Gastroesophageal sphincter (tissue), 4 donors: ENCODE results near the gene KCNAB1. TPM values are rescaled to one million over a fixed set of nuclear protein-coding genes. Genes with fewer than 3 reads are reported as not detected.
"Not testable (repeated sequence)": the region's sequence is repeated elsewhere in the genome, so short reads cannot be mapped to it uniquely, and the experiment has no call there.

Source experiments
- ATAC-seq: fragments of 150-250 bp; one replicate; pipeline ENCODE4 v1.9.1; 2016; ENCODE audit warnings: mild to moderate bottlenecking, moderate library complexity
- H3K27ac ChIP-seq, 4 donors: fragments of 200-600 bp; sonication (generic) in 3 of 4; 1 replicate in 3 of 4; 2 replicates in 1 of 4; pipeline ENCODE4 v1.5.1; 2016 to 2019
- H3K27me3 ChIP-seq: fragments of 200-600 bp; sonication (generic); one replicate; pipeline ENCODE4 v1.5.1; 2019
- H3K36me3 ChIP-seq, 2 donors: fragments of 200-600 bp; sonication (generic); one replicate each; pipeline ENCODE4 v1.5.1; 2019; ENCODE audit warnings: control low read depth in 1 of 2
- H3K4me1 ChIP-seq, 3 donors: fragments of 200-600 bp; sonication (generic); 1 replicate in 2 of 3; 2 replicates in 1 of 3; pipeline ENCODE4 v1.5.1; 2016 to 2019; ENCODE audit warnings: control low read depth in 2 of 3
- H3K4me3 ChIP-seq, 2 donors: fragments of 200-600 bp; sonication (generic); one replicate each; pipeline ENCODE4 v1.5.1; 2019; ENCODE audit warnings: mild to moderate bottlenecking in 1 of 2, moderate library complexity in 1 of 2
- H3K9me3 ChIP-seq, 3 donors: fragments of 200-600 bp; sonication (generic); one replicate each; pipeline ENCODE4 v1.5.1; 2017 to 2019; ENCODE audit warnings: control low read depth in 2 of 3
- CTCF ChIP-seq, 4 experiments: fragments of 200-600 bp in 2 of 4; fragments of 450-650 bp in 2 of 4; sonication (generic) in 1 of 4; IDR thresholded peaks; one replicate each; pipeline ENCODE4 v1.5.1; 2017 to 2019; ENCODE audit warnings: antibody characterized with exemption in 4 of 4, mild to moderate bottlenecking in 2 of 4, moderate library complexity in 2 of 4
- EP300 ChIP-seq: sonication (generic); formaldehyde crosslinking; IDR thresholded peaks from one replicate; pipeline ENCODE4 v1.6.1; 2017; ENCODE audit warnings: antibody characterized with exemption, mild to moderate bottlenecking
- POLR2A ChIP-seq, 2 donors: fragments of 450-650 bp; IDR thresholded peaks; one replicate each; pipeline ENCODE4 v1.6.1; 2017; ENCODE audit warnings: antibody characterized with exemption in 2 of 2, mild to moderate bottlenecking in 2 of 2, moderate library complexity in 1 of 2
- POLR2AphosphoS5 ChIP-seq: sonication (generic); formaldehyde crosslinking; IDR thresholded peaks from one replicate; pipeline ENCODE4 v1.6.1; 2017; ENCODE audit warnings: antibody characterized with exemption
- WGBS, 2 donors: methylation state at CpG; one replicate each; pipeline ENCODE4 v1.1.5; 2018; ENCODE audit warnings: low coverage in 1 of 2; 5-methylcytosine and 5-hydroxymethylcytosine counted together
- total RNA-seq, 4 donors: library from RNA; depleted of rRNA; stranded (reverse); fragments of >200 nt; gene quantifications; one replicate each; pipeline ENCODE4 v1.1.0, GENCODE V29; 2016

The KCNAB1 gene
- total RNA-seq, 4 donors from 2014 or later, result 0.31 to 6.3 (median 1.9) TPM

- no peaks in the 10 kb centered on the region for H3K9me3 ChIP-seq
- no peaks in the 10 kb centered on the region for H3K36me3 ChIP-seq
- TF ChIP-seq CTCF (IDR thresholded peaks at IDR 0.05) (no peak), POLR2A (IDR thresholded peaks at IDR 0.05) (no peak), POLR2AphosphoS5 (no peak), EP300 (no peak)
- no peak for ATAC-seq
- 60% methylated on average over 1 of the region's 1 CpG; no CpG with 5 or more reads in 1 of the 2 donors for WGBS, 2 donors
- no peaks in the 10 kb centered on the region for H3K27me3 ChIP-seq
- no peak overlapping the region for H3K4me3 ChIP-seq
- H3K27ac ChIP-seq, result no peak overlapping the region
- H3K4me1 ChIP-seq, result no peaks in the 10 kb centered on the region
Observed at GRCh38 chr3:156132313-156132712, 11.9 kb downstream of the KCNAB1 start.

GRCh38 chr3:156133076-156133475, 12.7 kb downstream of the KCNAB1 start:
- WGBS, 2 donors, result 17 to 48% methylated on average over 1 of the region's 1 CpG
- no peaks in the 10 kb centered on the region for H3K36me3 ChIP-seq
- no peak for TF ChIP-seq CTCF (IDR thresholded peaks at IDR 0.05)
- TF ChIP-seq EP300, result no peak
- TF ChIP-seq POLR2A (IDR thresholded peaks at IDR 0.05), result no peak
- no peak for TF ChIP-seq POLR2AphosphoS5
- H3K27me3 ChIP-seq, result no peaks in the 10 kb centered on the region
- no peak overlapping the region for H3K27ac ChIP-seq
- no peak overlapping the region for H3K4me3 ChIP-seq
- H3K9me3 ChIP-seq, result no peaks in the 10 kb centered on the region
- H3K4me1 ChIP-seq, result no peaks in the 10 kb centered on the region
- ATAC-seq, result no peak

- Histone ChIP-seq H3K4me3 (no peak overlapping the region), H3K9me3 (no peaks in the 10 kb centered on the region), H3K36me3 (no peaks in the 10 kb centered on the region), H3K27me3 (no peaks in the 10 kb centered on the region), H3K4me1 (no peaks in the 10 kb centered on the region), H3K27ac (no peak overlapping the region)
- ATAC-seq, result no peak
- 67 to 74% methylated on average over 2 of the region's 2 CpGs for WGBS, 2 donors
- TF ChIP-seq CTCF (IDR thresholded peaks at IDR 0.05) (peak in 1 of 4 experiments; percentile 10), POLR2AphosphoS5 (no peak), EP300 (no peak), POLR2A (IDR thresholded peaks at IDR 0.05) (no peak)
Observed at GRCh38 chr3:156135921-156136638, 15.7 kb downstream of the KCNAB1 start.

- 82 to 92% methylated on average over 2 to 8 of the region's 8 CpGs for whole genome bisulfite sequencing, 2 donors
- H3K36me3 ChIP-seq, ATAC-seq, H3K4me3 ChIP-seq, H3K9me3 ChIP-seq, H3K4me1 ChIP-seq, H3K27ac ChIP-seq, H3K27me3 ChIP-seq: not testable (repeated sequence)
Observed at GRCh38 chr3:156137397-156137796, 17.0 kb downstream of the KCNAB1 start.

- Histone ChIP-seq H3K27ac (no peak overlapping the region), H3K27me3 (no peaks in the 10 kb centered on the region), H3K4me1 (no peaks in the 10 kb centered on the region), H3K9me3 (no peaks in the 10 kb centered on the region), H3K4me3 (no peak overlapping the region), H3K36me3 (no peaks in the 10 kb centered on the region)
- TF ChIP-seq POLR2AphosphoS5, result no peak
- 71 to 97% methylated on average over 2 to 3 of the region's 3 CpGs for WGBS, 2 donors
- no peak for ATAC-seq
Observed at GRCh38 chr3:156140001-156140595, 19.7 kb downstream of the KCNAB1 start.

- ATAC-seq, result no peak
- no peaks in the 10 kb centered on the region for H3K9me3 ChIP-seq
- no peak overlapping the region for H3K27ac ChIP-seq
- no peaks in the 10 kb centered on the region for H3K27me3 ChIP-seq
- TF ChIP-seq CTCF (IDR thresholded peaks at IDR 0.05) (no peak), POLR2A (IDR thresholded peaks at IDR 0.05) (no peak), EP300 (no peak), POLR2AphosphoS5 (no peak)
- H3K36me3 ChIP-seq, result no peaks in the 10 kb centered on the region
- peak overlapping the region in 1 of 2 donors; percentile 11 for H3K4me3 ChIP-seq
- 73 to 90% methylated on average over 2 of the region's 2 CpGs for WGBS, 2 donors
- H3K4me1 ChIP-seq, result peaks cover 0 to 8% (median 0%) of the 10 kb centered on the region in 3 donors
Observed at GRCh38 chr3:156142702-156143101, 22.3 kb downstream of the KCNAB1 start.
